ENCODE data around the gene PLSCR4.
"Not testable (repeated sequence)": the region's sequence is repeated elsewhere in the genome, so short reads cannot be mapped to it uniquely, and the experiment has no call there.

PLSCR4 gene

DNA sequence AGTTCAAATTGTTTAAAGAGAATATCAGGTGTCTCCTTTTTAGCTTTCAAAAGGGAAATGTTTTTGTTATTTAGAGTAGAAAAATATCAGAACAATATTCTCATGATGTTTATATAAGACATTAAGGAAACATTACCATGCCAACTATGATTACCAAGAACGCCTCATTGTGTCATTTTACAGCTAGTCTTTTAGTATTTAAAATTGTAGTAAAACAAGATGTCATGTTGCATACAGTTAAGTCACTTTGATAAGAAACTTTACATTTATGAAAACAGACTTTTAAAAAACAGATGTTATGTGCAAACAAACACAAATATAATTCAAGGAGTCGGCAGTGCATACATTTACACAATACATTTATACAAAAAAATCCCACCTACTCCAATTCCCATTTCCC is 4.4 kb downstream of the PLSCR4 start:
- no peak for DNase-seq

GRCh38 chr3:146243559-146243958 is 7.3 kb downstream of the PLSCR4 start:
- no peak for DNase-seq

- no peak for DNase-seq
These were observed 9.2 kb downstream of the PLSCR4 start for GRCh38 chr3:146241523-146242240.

DNA sequence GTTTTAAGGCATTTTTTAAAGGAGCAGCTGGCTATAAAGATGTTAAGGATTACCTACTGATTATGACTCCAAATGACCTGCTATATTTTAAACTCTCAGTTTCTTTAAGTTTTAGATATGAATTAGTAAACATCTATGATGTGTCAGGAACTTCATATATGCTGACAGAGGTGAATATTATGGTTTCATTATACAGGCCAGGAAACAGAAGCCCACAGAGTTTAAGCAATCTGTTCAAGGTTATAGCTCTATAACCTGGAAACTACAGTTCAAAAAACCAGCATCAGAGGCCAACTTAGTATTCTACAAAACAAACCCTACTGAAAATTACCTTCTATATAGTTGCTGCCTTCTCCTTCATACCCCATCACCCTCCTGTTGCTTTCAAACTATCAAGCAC is 17.4 kb downstream of the PLSCR4 start:
- DNase-seq, result no peak

DNA sequence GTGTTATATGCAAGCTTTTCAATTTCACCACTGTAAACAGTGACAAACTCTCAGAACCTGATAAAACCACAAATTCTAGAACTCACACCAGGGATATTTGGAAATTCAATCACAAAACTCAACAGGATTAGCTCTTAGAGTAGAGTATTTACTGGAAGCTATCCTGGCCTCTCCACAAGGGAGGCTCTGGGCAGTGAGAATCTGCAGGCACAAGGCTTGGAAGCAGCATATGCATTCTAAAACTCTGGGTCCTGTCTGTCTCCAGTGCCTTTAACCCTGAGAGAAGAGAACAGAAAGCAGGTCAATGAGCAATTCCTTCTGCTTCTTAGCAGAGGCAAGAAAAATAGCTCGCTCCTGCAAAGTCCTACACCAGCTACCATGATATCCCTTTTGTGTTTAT is 23.4 kb downstream of the PLSCR4 start:
- peak in 1 of 2 experiments; percentile 11 for DNase-seq

DNA sequence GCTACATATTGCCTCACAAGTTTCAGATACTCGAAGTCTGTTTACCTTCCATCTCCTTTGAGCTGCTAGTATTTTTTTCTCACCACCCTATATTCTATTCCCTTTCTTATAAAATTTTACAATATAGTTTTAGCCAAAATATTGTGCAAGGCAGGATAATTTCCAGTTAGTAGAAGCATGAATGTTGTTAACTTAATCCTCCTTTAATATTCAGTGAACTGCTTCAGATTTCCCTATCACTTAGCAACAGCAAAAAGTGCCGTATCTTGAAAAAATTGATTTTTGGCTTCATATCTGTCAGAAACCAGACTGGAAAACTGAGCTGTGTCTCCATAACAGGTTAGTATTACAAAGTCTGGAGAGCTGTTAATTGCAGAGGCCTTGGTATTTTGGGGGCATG is 24.0 kb downstream of the PLSCR4 start:
- DNase-seq, result no peak

DNA sequence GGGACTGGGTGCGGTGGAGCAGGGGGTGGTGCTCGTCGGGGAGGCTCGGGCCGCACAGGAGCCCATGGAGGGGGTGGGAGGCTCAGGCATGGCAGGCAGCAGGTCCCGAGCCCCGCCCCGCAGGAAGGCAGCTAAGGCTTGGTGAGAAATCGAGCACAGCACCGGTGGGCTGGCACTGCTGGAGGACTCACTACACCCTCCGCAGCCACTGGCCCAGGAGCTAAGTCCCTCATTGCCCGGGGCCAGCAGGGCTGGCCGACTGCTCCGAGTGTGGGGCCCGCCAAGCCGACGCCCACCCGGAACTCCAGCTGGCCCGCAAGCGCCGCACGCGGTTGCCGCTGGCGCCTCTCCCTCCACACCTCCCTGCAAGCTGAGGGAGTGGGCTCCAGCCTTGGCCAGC is 25.4 kb downstream of the PLSCR4 start:
- DNase-seq, result not testable (repeated sequence)

DNA sequence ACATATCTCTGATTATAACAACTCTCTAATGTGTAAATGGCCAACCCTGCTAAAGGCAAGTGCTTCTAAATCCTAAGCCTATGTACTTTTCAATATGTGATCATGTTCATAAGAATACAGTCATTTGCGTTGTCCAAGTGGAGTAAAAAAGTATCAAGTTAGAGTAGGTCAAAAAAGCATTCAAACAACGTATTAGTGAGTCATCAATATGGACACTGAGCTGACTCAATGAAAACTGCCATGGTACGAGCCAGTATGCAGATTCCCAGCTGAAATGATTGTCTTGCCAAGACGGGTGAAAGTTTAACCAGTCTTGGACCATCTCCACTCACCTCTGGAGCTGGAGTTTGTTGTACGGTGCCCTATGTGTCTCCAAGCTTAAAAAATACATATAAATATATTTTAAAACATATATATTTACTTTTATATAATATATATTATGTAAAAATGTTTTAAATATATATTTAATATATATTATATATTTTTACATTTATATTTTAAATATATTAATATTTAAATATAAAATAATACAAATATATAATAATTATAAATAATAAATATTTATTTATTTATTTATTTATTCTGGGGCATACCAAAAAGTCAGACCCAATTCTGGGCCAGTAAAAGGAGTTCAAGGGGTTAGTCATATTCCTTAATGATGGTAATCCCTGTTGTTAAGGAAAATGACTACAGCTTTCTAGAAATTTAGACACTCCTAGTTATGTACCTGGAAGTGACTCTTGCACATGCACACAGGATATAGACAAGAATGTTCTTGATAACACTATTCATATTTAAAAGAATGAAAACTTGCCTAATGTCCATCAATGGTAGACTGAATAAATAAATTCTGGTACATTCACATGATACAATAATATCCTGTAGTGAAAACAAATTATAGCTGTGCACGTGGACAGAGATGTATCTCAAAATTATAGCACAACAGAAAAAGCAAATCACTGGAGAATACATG is 27.2 kb downstream of the PLSCR4 start:
- DNase-seq, result no peak

DNA sequence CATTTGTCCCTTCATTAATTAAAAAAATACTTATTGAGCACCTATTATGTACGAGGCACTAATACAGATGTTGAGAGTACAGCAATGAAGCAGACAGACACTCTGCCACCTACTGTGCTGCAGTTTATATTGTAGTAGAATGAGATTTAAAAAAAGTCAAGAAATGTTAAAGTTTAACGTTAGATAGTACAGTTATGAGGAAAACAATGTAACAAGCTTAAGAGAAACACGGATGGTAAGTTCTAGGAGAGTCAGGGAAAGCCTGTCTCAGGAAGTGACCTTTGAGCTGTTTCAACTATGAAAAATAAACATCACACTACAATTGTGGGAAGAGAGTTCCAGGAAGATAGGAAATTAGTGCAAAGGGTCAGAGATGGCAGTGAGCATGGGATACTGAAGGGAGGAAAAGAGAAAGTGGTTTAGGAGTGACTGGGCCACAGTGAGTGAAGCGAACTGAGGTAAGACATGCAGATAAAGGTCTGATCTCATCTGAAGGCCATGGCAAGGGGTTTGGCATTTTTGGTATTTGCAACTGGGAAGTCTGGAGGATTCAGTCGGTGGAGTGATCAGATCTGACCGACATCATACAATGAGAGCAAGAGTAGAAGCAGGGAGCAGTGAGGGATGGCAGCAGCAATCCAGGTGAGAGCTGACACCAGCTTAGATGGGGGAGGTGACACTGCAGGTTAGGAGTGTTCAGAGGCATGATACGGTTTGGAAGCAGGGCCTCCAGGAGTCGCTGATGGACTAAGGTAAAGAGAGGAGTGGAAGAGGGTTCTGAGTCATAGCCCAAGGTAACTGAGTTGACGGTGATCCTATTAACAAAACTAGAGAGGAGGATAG is 28.5 kb downstream of the PLSCR4 start:
- DNase-seq, result no peak

GRCh38 chr3:146221276-146221675 is 29.6 kb downstream of the PLSCR4 start:
- no peak for DNase-seq

DNA sequence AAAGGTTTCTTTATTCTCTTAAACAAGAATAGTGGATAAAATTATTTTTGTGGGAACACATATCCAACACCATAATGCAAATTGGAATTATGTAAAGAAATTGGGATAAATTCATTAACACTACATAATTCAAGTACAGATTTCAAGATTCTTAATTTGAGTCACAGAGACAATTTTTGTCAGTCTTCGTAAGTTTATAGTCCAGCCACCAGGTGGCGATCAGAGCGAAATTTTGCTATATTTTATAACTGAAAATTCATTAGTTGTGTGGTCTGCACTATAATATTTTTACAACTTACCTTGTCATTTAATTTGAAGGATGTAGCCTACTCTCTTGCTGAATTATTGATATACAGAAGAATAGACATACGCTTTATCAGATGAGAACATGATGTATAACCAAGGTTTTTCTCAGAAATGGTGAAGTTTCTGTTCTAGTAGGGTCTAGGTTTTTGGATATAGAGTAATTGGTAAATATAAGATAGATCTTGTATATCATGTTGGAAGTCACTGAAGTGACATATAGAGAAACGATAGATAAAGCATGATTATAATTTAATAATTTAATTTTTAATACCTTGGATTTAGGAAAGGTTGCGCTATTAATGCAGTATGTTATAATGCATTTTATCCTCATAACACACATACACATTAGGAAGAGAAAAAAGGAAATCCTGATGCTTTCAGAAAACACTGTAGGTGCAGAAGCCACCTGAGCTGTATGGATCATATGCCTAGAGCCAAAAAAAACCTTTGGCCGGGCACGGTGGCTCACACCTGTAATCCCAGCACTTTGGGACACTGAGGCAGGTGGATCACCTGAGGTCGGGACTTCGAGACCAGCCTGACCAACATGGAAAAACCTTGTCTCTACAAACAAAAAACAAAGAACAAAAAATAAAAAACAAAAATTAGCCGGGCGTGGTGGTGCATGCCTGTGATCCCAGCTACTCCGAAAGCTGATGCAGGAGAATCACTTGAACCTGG is 31.7 kb downstream of the PLSCR4 start:
- DNase-seq, result peak in 1 of 2 experiments; percentile 50

DNA sequence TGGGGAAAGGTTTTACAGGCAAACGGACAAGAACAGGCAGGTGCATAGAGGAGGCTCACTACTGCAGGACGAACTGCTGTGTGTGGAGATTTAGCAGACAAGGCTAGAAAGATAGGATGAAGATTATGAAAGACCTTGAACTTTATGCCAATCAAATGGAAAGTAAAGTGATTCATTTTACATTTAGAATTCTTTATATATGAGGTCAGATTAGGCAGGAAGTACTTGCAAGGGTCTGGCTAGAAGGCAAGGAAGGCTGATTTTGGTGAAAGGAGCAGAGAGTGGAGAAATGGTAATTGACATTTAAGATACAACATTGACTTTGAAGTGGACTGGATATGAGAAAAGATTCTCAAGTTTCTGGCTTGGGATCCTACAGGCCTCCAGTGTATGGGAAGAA is 33.6 kb downstream of the PLSCR4 start:
- DNase-seq, result no peak

DNA sequence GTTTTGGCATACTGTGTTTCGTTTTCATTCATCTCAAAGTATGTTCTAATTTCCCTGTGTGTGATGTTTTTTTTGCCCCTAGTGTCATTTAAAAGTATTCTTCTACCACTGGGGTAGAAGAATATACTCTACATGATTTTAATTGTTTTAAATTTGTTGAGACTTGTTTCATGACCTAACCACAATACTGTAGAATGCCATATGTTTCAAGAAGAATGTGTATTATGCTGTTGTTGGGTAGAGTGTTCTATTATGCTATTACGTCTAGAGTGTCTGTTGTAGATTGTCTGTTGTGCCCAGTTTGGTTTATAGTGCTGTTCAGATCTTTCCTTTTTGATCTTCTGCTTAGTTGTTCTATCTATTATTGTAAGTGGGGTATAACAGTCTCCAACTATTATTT is 36.4 kb downstream of the PLSCR4 start:
- DNase-seq, result no peak

DNA sequence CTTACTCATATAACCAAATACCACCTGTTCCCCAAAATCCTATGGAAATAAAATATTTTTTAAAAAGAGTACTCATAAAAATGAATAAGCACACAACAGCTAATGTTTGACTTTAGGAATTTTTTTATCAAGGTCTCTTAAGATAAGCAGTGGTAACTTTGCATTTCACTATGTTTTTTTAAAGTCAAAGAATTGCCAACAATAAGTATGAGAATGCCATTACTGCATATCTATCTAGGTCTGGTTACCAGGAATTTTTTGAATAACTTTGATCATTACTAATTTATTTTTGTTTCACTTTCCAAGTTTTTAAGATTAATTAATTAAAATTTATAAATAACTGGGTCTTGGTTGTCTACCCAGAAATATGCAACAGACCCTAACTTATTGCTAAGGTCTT is 41.5 kb downstream of the PLSCR4 start:
- DNase-seq, result no peak

DNA sequence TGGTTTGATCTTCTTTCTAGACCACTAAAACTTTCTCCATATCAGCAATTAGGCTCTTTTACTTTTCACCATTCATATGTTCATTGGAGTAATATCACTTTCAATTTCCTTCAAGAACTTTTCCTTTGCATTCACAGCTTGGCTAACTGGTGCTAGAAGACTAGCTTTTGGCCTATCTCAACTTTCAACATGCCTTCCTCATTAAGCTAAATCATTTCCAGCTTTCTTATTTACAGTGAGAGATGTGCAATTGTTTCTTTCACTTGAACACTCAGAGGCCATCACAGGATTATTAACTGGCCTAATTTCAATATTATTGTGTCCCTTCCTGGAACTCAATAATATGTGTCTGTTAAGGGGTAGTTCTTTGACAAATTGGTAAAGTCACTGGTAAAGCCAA is 47.1 kb downstream of the PLSCR4 start:
- no peak for DNase-seq

- no peak for DNase-seq
These were observed 50.3 kb downstream of the PLSCR4 start for GRCh38 chr3:146200461-146201220.

GRCh38 chr3:146199762-146200161 is 51.1 kb downstream of the PLSCR4 start:
- DNase-seq, result no peak

DNA sequence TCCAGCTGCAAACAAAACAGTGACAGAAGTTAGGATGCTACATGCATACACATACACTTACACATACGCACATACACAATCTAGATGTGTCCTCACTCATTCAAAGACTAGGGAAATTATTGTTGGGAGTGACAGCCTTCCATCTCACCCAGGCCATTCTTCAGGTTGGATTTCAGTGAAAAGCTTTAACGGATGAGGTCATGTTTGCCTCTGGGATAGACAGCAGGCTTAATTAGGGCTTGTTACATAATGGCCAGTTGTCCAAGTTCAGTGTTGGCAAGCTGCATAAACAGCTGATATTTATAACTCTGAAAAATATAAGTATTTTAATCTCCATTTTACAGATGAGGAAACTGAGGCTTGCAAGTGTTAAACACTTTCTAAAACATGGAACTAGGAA is 54.1 kb downstream of the PLSCR4 start:
- no peak for DNase-seq

GRCh38 chr3:146195605-146196004 is 55.3 kb downstream of the PLSCR4 start:
- DNase-seq, result no peak

GRCh38 chr3:146195030-146195429 is 55.9 kb downstream of the PLSCR4 start:
- no peak for DNase-seq

GRCh38 chr3:146191051-146191450 is 59.9 kb downstream of the PLSCR4 start:
- DNase-seq, result no peak

Measured in NCI-H524 (cell line).